ENCODE data around the gene EPB41L1.

EPB41L1 gene

GRCh38 chr20:36238760-36239159 is 84.2 kb downstream of the EPB41L1 start:
- no peak for DNase-seq (ENCODE audit: extremely low spot score)
- TF ChIP-seq L3MBTL2 (conservative IDR thresholded peaks at IDR 0.05) (no peak), LEF1 (IDR thresholded peaks at IDR 0.05; ENCODE audit: borderline replicate concordance) (no peak), HDGF (IDR thresholded peaks at IDR 0.05; ENCODE audit: borderline replicate concordance) (no peak), ELF4 (IDR thresholded peaks at IDR 0.05) (no peak), ARNT (IDR thresholded peaks at IDR 0.05) (no peak), FOXK2 (IDR thresholded peaks at IDR 0.05) (no peak), FOXM1 (IDR thresholded peaks at IDR 0.05; ENCODE audit: borderline replicate concordance) (no peak), FOXA1 (IDR thresholded peaks at IDR 0.05) (no peak), SP1 (IDR thresholded peaks at IDR 0.05) (no peak), PKNOX1 (IDR thresholded peaks at IDR 0.05) (no peak), NFRKB (IDR thresholded peaks at IDR 0.05) (no peak), CTBP1 (IDR thresholded peaks at IDR 0.05; ENCODE audit: borderline replicate concordance) (no peak), TARDBP (IDR thresholded peaks at IDR 0.05) (no peak)
- CTCF ChIA-PET: no interaction called here
- POLR2A ChIA-PET: interaction anchor here (0.8 to 0.9 kb wide), 2 partner anchors 11 to 139 kb away, joined by 3 read pairs; no protein-coding TSS in a partner anchor

- ChIA-PET POLR2A (no interaction called here), CTCF (no interaction called here)
- no peak for TF ChIP-seq SUZ12 (IDR thresholded peaks at IDR 0.05)
- no peak for TF ChIP-seq PKNOX1 (IDR thresholded peaks at IDR 0.05)
- no peak for TF ChIP-seq ELF4 (IDR thresholded peaks at IDR 0.05)
- TF ChIP-seq CTBP1 (IDR thresholded peaks at IDR 0.05; ENCODE audit: borderline replicate concordance): no peak
- no peak for TF ChIP-seq ZNF384 (IDR thresholded peaks at IDR 0.05)
- no peak for TF ChIP-seq NFRKB (IDR thresholded peaks at IDR 0.05)
- TF ChIP-seq FOXK2 (IDR thresholded peaks at IDR 0.05): no peak
- TF ChIP-seq LEF1 (IDR thresholded peaks at IDR 0.05; ENCODE audit: borderline replicate concordance): no peak
- no peak for TF ChIP-seq FOXM1 (IDR thresholded peaks at IDR 0.05; ENCODE audit: borderline replicate concordance)
- DNase-seq (ENCODE audit: extremely low spot score): no peak
Measured at GRCh38 chr20:36240076-36240475, 85.5 kb downstream of the EPB41L1 start.

GRCh38 chr20:36241678-36242077 is 87.1 kb downstream of the EPB41L1 start:
- TF ChIP-seq ELF4 (IDR thresholded peaks at IDR 0.05) (no peak), TARDBP (IDR thresholded peaks at IDR 0.05) (no peak), HDGF (IDR thresholded peaks at IDR 0.05; ENCODE audit: borderline replicate concordance) (no peak), PKNOX1 (IDR thresholded peaks at IDR 0.05) (no peak), ZNF384 (IDR thresholded peaks at IDR 0.05) (no peak)
- ChIA-PET POLR2A (no interaction called here), CTCF (no interaction called here)
- DNase-seq (ENCODE audit: extremely low spot score): no peak

GRCh38 chr20:36243726-36244125 is 89.2 kb downstream of the EPB41L1 start:
- DNase-seq (ENCODE audit: extremely low spot score): no peak
- TF ChIP-seq SUZ12 (IDR thresholded peaks at IDR 0.05) (no peak), NFRKB (IDR thresholded peaks at IDR 0.05) (no peak), BHLHE40 (IDR thresholded peaks at IDR 0.05; ENCODE audit: borderline replicate concordance) (no peak), FOXA1 (IDR thresholded peaks at IDR 0.05) (no peak), ELF4 (IDR thresholded peaks at IDR 0.05) (no peak), FOXK2 (IDR thresholded peaks at IDR 0.05) (no peak), CTBP1 (IDR thresholded peaks at IDR 0.05; ENCODE audit: borderline replicate concordance) (no peak), L3MBTL2 (conservative IDR thresholded peaks at IDR 0.05) (no peak), SP1 (IDR thresholded peaks at IDR 0.05) (no peak), ARNT (IDR thresholded peaks at IDR 0.05) (no peak), LEF1 (IDR thresholded peaks at IDR 0.05; ENCODE audit: borderline replicate concordance) (no peak)
- ChIA-PET POLR2A (interaction anchor here (0.8 kb wide), 1 partner anchor 217 kb away, joined by 3 read pairs; no protein-coding TSS in a partner anchor), CTCF (no interaction called here)

- ChIA-PET CTCF (no interaction called here), POLR2A (no interaction called here)
- DNase-seq (ENCODE audit: extremely low spot score): no peak
- TF ChIP-seq TARDBP (IDR thresholded peaks at IDR 0.05): no peak
- no peak for TF ChIP-seq PKNOX1 (IDR thresholded peaks at IDR 0.05)
- no peak for TF ChIP-seq NFRKB (IDR thresholded peaks at IDR 0.05)
- TF ChIP-seq FOXM1 (IDR thresholded peaks at IDR 0.05; ENCODE audit: borderline replicate concordance): no peak
- no peak for TF ChIP-seq ELF4 (IDR thresholded peaks at IDR 0.05)
- TF ChIP-seq FOXA1 (IDR thresholded peaks at IDR 0.05): no peak
- TF ChIP-seq CTBP1 (IDR thresholded peaks at IDR 0.05; ENCODE audit: borderline replicate concordance): no peak
- no peak for TF ChIP-seq FOXK2 (IDR thresholded peaks at IDR 0.05)
- TF ChIP-seq ARNT (IDR thresholded peaks at IDR 0.05): no peak
- TF ChIP-seq BHLHE40 (IDR thresholded peaks at IDR 0.05; ENCODE audit: borderline replicate concordance): no peak
- no peak for TF ChIP-seq L3MBTL2 (conservative IDR thresholded peaks at IDR 0.05)
- no peak for TF ChIP-seq ZNF384 (IDR thresholded peaks at IDR 0.05)
- no peak for TF ChIP-seq SP1 (IDR thresholded peaks at IDR 0.05)
- TF ChIP-seq LEF1 (IDR thresholded peaks at IDR 0.05; ENCODE audit: borderline replicate concordance): no peak
Measured at GRCh38 chr20:36246401-36246800, 91.9 kb downstream of the EPB41L1 start.

- POLR2A ChIA-PET: interaction anchor here (1.0 kb wide), 1 partner anchor 10 kb away, joined by 3 read pairs; no protein-coding TSS in a partner anchor
- CTCF ChIA-PET: no interaction called here
- TF ChIP-seq L3MBTL2 (conservative IDR thresholded peaks at IDR 0.05) (no peak), NFRKB (IDR thresholded peaks at IDR 0.05) (no peak), LEF1 (IDR thresholded peaks at IDR 0.05; ENCODE audit: borderline replicate concordance) (no peak), CTBP1 (IDR thresholded peaks at IDR 0.05; ENCODE audit: borderline replicate concordance) (no peak), ELF4 (IDR thresholded peaks at IDR 0.05) (no peak), FOXM1 (IDR thresholded peaks at IDR 0.05; ENCODE audit: borderline replicate concordance) (no peak), TARDBP (IDR thresholded peaks at IDR 0.05) (no peak), PKNOX1 (IDR thresholded peaks at IDR 0.05) (no peak), ARNT (IDR thresholded peaks at IDR 0.05) (no peak), SUZ12 (IDR thresholded peaks at IDR 0.05) (no peak), HDGF (IDR thresholded peaks at IDR 0.05; ENCODE audit: borderline replicate concordance) (no peak), FOXK2 (IDR thresholded peaks at IDR 0.05) (no peak), SP1 (IDR thresholded peaks at IDR 0.05) (no peak), FOXA1 (IDR thresholded peaks at IDR 0.05) (no peak), ZNF384 (IDR thresholded peaks at IDR 0.05) (no peak), BHLHE40 (IDR thresholded peaks at IDR 0.05; ENCODE audit: borderline replicate concordance) (no peak)
- DNase-seq (ENCODE audit: extremely low spot score): no peak
Measured at GRCh38 chr20:36248836-36249235, 94.3 kb downstream of the EPB41L1 start.
